NCI-H2227 (cell line): ENCODE measurements around the gene PRR16.

Experiments used
- DNase-seq: peaks from one replicate; lab custom pipeline; 2025; ENCODE audit not compliant: unreplicated experiment; lab: John Stamatoyannopoulos, UW

The PRR16 gene

DNA sequence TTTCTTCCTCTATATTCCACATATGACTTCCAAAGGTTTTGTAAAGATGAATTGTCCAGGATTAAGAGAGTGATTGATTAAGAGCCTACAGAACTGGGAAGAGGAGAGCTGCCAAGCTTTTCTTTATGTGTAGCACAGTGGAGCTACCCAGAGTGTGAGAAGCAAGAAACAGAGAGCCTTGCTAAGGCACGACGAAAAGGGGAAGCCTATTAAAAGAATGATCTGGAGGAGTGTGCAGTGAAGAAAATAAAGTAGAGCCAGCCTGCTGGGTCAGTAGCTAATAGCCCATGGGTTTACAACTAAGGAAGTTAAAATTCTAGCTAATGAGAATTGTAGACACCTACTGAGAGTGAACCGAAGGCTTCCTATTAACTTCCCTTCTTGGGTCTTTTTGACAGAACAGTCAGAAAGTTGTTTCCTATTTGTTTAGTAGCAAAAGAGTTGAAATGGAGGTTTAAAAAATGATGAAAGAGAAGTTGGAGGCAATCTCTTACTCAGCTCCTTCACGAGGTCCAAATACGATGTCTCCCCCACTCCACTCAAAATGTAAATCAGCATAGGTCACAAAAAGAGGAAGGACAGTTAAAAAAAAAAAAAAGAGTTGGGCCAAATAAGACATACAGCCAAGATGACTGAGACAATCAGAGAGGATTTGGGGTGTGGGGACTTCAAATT is 957 bp upstream of the PRR16 start:
- DNase-seq = no peak

DNA sequence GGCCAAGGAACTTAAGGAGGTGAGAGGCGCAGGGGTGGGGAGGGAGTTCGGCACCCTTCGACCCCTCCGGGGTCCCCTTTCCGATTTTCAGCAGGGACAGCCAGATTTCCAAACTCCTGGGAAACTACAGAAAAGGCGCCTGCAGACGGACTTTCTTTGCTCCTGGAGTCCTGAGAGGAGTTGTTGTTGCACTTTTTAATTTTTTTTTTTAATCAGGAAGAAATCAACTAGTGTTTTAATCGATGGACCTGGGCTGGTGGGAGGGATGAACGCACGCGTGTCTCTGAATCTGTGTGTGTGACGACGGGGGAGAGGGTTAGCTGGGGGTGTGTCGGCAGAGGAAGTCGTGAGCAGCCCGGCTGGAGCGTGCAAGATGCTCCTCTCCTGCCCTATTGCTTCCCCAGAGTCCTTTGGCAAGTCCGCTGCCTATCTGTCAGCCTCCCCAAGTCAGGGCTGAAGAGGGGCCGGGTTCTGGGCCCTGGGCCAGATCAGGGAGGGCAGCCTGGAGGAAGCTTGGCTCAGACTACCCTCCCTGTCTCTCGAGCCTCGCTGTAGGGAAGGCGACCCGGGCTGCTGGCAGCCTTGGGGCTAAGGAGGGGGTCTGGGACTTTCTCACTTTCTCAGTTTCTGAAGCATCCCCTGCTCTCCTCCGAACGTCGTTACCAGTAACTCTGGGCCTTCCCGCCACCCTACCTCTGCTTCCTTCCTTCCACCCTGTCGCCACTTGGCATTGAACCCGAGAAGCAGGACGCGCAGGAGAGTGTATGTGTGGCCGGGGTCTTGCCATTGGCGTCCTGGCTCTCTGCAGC is 731 bp downstream of the PRR16 start:
- DNase-seq = no peak

DNA sequence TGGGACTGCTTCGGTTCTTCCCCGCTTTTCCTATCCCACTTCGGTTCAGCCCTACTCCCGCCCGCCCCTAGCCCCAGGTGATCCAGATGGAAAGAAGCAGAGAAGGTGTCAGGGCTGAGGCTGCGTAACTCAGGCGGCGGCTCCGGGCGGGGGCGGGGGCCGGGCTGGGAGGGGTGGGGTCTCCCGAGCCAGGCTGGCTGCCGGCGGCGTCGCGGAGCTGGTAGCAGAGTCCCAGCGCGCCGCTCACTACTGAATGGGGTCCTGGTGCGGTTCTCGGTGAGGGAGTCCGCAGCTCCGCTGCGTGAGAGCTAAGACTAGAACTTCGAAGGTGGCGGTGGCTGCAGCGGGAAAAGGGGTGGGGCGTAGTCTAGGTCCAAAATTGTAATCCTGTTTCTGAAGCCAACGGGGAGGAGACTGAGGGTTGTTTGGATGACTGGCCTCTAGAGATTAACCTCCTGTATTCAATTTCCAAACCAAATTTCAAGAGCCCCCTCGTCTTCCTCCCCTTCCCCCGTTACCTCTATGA is 1.4 kb downstream of the PRR16 start:
- peak; percentile 1 for DNase-seq

DNA sequence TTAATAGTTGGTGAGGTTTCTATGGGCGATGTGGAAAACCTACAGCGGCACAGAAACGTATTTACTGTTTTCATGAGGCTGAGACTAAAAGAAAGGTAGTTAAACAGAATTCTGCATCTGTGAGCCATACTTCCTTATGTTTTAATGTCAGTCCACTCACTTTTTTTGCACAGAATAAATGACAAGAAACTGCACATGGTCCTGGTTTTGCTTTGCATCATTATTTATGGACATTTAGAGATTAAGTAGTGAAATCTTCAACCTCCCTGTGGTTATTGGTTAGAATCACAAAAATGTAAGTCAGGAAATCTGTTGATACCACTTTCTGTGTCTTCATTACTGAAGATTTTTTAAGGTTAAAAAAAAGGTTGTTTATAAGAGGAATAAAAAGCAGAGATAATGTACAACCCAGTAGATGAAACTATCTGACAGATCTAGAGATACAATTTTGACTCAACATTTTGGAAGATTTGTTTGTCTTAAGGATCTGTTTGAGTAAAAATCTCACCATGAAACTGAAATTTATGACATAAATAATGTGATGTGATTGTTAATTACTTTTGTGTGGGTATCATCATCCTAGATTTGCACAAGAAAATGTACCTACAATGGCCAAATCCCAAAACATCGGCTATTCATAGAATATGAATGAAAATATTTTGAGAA is 2.4 kb downstream of the PRR16 start:
- no peak for DNase-seq

DNA sequence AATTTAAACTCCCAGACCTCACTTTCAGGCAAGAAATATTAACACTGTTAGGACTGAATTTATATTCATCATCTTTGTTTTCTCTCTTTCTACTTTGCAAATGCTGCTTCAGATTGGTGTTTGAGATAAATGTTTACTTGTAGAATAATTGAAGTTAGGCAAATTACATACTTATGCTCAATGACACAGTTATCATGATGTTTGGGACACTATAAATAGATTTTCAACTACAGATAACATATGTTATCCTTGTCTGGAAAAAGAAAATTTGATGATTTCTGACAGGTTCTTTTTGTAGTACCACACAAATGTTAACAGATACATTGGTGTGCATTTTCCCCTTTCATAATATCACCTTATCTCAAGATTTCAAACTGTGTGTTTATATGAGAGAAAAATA is 7.9 kb downstream of the PRR16 start:
- DNase-seq = no peak

DNA sequence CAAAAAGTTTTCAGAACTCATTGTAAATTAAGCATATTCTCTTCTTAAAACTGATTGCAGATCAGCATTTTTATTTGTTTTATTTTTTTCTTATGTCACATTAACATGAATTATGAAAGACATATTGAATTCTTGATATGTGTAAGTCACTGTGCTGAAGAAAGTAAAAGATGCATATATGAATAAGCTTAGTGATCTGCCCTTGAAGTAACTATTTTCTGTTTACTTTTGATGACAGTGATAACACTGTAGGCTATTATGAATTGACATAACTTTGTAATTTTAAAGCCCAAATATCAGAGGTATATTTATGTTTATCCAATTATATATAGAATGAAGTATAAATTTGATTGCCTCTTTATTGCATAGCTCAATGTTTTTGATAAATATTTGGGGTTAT is 8.8 kb downstream of the PRR16 start:
- no peak for DNase-seq

DNA sequence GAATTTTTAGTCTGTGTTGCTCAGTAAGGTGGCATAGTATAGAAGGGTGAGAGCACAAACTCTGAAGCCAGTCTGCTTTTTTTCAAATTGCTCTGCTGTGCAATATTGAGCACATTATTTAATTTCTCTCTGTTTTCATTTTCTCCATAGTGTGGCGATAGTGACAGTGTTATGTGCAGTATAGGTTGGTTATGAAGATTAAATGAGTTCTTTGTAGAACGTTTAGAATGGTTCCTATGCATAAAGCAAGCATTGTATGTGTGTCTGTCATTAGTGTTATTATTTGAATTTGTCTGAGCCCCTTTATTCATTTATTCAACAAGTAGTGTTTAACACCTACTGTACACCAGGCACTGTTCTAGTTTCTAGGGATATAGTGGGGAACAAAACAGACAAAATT is 9.2 kb downstream of the PRR16 start:
- DNase-seq = no peak

DNA sequence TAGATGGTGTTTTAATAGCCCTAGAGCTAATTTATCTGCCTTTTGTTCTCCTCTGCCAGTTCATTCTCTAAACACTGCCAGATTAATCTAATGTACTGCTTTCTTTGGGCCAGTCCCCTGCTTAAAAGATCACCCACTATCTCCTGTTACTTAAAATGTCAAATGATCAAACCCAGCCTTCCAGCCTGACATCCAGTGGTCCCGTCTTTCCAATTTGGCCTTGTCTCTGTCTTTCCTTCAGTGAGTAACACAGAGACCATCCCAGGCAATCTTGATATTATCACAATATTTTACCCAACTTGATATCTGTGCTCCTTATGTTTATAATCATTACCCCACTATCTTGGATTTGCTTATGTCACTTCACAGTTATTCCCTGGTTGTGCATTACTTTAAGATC is 12.0 kb downstream of the PRR16 start:
- no peak for DNase-seq

DNA sequence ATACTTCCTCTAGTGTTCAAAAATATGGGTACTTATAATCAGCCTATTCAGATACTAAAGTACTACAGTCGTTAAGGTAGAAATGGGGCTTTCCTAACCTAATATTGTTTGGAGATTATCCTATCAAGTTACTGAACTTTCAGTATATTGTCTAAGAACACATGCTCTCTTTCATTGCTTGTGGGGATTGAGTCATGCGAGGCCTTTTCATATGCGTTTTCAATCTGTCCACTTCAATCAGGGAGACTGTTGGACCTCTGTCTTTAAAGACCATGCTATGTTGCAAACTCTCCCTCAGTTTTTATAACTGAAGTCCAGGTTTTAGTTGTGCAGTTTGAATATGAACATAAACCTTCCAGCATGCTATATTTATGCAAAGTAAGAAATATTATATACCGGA is 15.0 kb downstream of the PRR16 start:
- DNase-seq = no peak

DNA sequence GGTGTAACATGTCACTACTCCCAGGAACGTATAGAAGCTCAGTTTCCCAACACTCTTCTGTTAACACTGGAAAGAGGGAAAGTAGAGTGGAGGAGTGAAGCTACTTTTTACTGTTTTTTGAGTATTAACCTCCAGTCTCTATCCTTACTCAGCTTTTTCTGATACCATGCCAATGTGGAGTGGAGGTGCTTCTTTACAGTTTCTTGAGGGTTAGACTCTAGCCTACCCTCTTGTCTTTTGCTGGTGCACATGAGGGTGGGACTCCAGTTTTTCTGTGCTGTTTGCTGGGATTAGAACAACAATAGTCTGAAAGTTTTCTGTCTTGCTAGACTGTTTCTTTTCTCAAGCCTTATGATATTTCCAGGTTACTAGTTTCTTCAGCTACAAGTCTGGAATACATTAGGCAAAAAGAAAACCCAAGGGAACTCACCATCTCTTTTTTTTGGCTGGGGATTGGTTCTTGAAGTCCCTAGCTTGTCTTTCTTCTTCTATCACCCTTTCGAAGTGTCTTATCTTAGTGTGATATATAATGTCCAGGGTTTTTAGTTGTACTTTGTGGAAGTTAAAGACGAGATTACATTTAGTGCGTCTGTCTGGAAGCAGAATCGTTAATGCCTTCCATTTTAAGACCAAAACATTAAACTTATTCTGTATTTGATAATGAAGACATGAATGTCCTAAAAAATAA is 35.9 kb downstream of the PRR16 start:
- DNase-seq = no peak

DNA sequence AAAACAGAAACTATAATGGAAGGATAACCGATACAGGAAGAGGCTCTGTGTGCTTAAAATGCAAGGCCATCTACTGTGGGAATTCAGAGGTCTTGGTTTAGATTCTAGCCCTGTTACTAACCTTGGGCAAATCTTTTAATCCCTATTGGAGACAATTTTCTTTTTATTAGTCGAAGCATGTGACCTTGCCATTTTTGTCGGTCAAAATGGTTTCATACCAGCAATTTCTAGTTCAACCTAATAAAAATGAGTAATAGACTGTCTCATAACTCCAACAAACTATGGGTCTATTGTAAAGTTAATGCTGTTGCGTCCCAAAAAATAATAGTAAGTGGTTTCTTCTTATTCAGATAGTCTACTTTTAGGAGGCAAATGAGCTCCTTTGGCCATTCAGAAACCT is 38.4 kb downstream of the PRR16 start:
- DNase-seq = no peak

DNA sequence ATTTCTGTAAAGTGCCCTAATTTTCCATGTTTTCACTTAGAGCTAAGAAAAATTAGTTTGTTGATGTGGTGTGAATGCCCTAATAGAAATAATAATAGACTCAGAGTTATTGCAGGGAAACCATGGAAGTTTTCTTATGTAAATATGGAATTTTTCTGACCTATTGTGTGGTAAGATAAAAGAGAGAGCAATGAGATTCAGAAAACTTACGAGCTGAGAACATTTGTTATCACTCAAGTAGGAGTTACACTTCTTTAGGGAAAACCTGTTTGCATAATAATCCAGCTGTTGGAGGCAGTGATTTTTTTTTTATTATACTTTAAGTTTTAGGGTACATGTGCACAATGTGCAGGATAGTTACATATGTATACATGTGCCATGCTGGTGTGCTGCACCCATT is 39.2 kb downstream of the PRR16 start:
- no peak for DNase-seq

DNA sequence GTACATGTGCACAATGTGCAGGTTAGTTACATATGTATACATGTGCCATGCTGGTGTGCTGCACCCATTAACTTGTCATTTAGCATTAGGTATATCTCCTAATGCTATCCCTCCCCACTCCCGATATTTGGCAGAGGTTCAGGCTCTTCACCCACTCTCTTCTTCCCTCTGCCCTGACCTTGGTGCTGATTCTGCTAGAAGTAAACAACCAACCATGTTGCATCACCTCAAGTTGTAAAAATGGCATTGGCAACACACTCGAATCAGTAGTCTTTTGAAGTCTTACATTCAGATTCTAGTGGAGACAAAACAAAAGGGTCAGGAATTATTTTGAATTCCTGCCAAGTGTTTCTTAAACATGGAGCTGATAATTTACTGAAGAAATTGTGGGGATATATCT is 40.0 kb downstream of the PRR16 start:
- DNase-seq = no peak

DNA sequence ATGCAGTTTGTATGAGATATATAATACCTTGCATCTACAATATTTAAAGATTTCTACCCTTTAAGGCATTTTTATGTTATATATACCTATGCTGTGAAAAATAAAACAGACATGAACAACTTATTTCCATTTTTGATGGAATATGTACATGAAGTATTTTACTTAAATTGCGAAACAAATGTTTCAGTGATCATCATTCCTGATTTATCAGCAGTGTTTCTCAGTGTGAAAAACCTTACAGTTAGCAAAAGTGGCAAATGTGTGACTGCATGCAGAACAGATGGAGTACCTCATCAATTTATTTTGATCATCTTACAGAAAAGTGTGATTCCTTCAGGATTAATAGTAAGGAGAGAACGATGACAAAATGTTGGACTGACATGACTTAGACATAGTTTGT is 43.1 kb downstream of the PRR16 start:
- no peak for DNase-seq

DNA sequence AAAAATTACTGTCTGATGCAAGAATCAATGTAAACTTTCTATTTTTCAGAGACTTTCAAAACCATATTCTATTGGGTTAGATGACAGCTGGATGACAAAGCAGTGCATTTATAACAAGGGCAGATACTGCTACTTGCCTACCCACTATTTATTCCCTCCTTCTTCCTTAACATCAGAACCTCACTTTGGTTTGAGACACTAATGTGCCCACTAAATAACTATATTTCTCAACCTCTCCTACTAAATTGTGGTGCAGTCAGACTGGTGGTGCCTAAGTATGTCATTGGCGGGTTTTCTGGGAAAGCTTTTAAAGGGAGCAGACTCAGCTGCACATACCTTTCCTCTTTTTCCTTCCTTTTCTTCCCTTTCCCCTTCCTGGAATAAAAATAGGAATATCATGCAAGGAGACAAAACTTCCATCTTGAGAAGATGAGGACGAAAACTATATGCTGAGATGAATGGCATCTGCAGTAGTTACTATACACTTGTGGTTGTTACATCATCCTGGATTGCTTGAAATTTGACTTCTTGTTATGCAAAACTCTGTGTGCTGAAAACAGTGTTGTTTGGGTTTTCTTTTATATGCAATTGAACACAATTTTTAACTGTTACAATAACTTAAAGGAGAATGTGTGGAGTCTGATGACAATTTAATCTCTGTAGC is 43.8 kb downstream of the PRR16 start:
- DNase-seq = no peak

DNA sequence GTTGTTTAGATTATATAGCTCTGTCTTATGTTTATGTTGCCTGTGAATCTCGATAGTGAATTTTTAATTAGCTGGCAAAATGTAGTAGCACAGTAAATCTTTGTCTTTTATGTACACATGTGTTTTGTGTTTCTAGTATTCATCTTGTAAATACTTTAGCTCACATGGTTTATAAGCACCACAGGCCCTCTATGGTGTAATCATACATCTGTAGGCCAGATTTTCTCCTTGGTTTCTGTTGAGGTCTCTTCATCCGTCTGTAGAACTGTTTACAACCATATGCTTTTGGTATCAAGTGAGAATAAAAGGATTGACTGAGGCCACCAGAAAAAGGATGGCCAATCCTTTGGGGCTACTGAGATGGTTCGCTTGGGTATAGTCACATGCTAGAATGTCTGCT is 45.0 kb downstream of the PRR16 start:
- DNase-seq = no peak

DNA sequence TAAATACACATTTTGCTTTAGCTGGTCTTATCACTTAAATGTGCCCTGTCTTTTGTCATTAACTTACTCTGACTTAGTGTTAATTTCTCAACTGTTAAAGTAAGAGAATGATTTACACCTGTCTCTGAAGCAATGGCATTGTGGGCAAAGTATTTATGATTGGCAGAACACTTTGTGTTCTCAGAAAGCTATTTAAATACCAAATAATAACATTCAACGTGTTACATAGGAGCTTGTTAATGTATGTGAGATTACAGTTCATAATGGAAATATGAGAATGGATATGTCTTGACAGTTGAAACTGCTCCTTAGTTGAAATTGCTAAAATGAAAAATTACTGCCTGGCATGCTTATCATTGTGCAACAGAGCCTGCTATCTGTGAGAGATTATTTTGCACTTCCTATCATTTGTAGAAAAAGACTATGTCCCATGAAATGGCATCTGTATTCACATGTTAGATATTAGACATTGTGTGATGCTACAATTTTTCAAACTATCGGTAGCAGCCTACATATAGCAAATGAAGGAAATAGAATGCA is 46.1 kb downstream of the PRR16 start:
- no peak for DNase-seq

DNA sequence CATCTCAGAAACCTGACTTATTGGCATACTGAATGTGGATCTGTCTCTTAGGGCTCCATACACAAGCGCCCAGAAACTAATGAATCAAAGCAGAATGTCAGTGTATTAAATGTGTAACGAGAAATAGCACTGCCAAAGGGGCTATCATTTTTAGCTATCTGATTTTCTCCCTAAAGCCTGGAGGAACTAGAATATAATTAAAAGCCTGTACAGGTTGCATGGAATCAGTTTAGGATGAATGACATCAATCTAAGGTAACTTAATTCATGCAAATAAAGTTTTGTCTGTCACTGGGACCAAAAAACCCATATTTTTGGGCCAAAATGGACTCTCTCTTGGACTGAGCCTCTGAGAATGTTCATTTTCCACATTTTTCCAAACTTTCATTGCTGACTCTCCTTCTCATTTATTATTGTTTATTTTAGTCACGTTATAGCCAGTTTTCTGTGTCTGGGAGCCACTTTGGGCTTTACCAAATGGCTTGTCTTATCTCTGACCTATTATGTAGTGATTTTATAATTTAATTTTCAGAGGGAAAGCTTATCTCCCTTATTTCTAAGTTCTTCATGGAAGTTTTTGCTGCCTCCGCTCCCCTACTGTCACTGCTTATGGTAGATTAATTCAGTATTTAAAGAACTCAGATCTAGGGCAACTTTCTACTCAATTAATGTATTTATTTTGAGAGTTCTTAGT is 47.0 kb downstream of the PRR16 start:
- no peak for DNase-seq

DNA sequence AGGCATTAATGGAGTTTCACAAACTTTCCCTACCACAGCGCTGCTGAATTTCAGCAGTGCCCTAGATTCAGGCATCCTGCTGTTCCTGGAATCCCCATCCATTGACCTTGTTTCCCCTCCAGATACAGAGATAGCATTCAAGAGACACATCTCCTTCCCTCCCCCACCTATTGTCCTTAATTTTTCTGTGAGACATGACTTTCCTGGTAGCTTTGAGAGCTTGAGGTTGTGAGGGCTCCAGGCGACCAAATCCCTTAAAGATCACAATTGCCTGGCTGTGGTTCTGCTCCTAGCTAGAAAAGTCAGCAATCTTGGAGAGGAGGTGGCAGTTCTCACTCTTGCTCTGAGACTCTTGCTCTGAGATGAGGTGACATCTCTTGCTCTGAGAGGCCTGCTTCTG is 48.0 kb downstream of the PRR16 start:
- no peak for DNase-seq
